ENCODE data around the gene GPR137.

The GPR137 gene

DNA sequence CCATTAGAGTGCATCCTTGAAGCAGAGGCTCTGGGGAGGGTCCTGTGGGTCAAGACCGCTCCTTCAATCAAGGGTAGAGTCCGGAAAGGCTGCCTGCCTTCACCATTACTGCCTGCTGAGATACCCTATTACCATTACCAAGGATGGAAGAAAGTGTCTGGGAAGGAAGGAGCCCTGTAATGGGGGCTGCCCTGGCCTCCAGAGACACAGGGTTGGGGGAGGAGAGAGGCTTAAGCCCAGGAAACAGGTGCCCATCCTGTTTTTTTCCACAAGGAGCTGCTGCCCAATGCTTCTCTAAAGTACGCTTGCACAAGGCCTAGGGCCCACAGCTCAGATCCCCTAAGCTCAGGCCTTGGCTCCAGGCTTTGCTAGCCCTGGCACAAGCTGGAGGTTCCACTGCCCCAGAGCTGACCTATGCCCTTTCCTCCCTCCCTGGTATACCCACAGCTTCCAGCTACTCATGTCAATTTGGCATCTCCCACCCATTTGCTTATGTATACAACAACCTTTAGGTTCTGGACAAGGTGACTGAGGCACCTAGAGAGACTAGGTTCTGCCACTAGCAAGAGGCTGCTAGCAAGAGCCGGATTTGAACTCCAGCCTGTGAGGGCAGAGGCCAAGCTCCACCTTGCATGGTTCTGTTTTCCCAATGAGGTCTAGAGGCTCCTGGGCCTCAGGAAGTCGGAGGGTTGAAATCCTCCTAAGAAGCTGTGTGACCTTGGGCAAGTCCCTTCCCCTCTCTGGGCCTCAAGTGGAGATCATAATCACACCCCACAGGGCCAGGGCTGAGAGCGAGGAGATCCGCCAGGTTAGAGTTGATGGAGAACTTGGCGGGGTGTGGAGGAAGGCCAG, 35.9 kb upstream of the GPR137 start:
- DNase-seq = no peak

DNA sequence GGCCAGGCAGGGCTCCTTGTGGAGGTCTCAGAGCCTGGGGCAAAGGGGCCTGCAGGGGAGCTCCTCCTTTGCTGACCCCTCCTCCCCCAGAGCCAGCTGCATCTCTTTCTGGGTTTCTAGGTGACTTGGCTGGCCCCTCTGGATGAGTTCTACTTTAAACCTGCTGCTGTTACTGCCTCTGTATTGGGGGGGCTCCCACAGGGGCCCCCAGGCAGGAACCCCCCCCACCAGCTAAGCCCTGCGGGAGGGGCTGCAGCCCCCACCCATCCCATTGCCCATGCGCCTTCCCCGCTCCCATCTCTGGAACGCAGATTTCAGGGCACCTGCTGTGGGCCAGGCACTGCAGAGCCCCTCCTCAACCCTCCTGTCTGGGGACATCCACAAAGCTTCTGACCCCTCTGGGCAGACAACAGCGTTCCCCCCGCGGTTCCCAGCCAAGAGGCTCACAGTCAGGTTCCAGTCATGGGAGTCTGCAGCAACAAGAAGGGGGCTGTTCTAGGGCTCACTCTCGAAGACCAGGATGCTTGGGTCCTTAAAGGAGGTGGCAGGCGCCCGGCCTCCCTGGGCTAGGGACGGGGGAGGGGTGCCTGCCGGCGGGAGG, 35.1 kb upstream of the GPR137 start:
- DNase-seq = no peak

GRCh38 chr11:64251016-64251752, 34.5 kb upstream of the GPR137 start, which contains the start of gene PLCB3:
Gene PLCB3 (plus strand): TSS chr11:64251530. CDS start chr11:64251650, 120 bp downstream.
- DNase-seq = peak; percentile 53

GRCh38 chr11:64251753-64252002, 34.0 kb upstream of the GPR137 start:
- DNase-seq = no peak

DNA sequence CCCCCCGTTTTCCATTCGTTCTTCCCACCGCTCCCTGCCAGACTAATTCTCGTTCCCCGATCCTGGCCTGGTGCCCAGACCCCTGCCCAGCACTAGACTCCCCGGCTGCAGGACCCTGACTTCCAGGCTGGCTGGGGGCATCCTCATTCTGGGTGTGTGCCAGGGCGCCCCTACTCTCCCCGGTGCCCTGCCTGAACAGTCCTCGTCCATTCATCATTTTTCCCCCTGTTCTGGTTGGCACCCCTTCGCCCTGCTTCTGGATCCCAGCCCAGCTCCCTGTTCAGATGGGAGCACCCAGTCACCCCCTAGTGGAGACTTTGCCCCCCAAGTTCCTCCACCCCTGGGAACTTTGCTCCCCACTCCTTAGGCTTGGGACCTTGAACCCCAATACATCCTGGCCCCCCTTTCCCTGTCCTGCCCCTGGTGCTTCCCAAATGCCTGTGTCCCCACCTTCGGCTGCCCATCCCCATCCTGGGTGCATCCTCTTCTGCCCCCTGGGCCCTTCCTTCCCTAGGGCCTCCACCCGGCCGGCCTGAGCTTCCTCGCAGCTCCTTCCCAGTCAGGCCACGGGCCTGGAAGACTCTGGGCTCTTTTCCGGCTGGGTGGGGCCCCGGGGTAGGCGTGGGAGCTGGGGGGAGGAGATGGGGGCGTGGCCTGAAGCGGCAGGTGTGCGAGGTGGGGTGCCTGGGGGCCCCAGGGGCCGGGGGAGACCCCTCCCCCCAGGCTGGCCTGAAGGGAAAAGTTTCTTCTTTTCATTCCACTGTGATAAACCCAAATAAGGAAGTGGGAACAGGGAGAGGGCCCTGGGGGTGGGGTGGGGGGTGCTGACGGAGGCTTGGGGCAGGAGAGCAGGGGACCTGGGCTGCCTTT, 33.4 kb upstream of the GPR137 start:
- no peak for DNase-seq

DNA sequence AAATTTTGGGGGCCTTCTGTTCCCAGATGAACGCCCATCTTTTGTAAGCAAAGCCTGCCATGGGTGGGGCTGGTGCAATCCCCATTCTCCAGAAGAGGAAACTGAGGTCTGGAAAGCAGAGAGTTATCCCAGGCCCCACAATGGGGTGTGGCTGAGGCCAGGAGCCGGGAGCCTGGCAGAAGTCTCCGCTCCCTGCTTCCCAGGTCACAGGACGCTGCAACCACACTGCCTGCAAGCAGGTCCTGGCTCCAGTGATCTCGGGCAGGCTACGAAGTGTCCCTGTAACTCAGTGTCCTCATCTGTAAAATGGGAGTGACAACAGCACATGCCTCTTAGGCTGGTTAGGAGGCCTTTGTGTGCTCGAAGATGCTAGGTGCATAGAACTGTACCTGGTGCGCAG, 32.6 kb upstream of the GPR137 start:
- no peak for DNase-seq

- peak; percentile 66 for DNase-seq
Observed at GRCh38 chr11:64253481-64253880, 32.2 kb upstream of the GPR137 start.

GRCh38 chr11:64254326-64254725, 31.3 kb upstream of the GPR137 start:
- DNase-seq = no peak

DNA sequence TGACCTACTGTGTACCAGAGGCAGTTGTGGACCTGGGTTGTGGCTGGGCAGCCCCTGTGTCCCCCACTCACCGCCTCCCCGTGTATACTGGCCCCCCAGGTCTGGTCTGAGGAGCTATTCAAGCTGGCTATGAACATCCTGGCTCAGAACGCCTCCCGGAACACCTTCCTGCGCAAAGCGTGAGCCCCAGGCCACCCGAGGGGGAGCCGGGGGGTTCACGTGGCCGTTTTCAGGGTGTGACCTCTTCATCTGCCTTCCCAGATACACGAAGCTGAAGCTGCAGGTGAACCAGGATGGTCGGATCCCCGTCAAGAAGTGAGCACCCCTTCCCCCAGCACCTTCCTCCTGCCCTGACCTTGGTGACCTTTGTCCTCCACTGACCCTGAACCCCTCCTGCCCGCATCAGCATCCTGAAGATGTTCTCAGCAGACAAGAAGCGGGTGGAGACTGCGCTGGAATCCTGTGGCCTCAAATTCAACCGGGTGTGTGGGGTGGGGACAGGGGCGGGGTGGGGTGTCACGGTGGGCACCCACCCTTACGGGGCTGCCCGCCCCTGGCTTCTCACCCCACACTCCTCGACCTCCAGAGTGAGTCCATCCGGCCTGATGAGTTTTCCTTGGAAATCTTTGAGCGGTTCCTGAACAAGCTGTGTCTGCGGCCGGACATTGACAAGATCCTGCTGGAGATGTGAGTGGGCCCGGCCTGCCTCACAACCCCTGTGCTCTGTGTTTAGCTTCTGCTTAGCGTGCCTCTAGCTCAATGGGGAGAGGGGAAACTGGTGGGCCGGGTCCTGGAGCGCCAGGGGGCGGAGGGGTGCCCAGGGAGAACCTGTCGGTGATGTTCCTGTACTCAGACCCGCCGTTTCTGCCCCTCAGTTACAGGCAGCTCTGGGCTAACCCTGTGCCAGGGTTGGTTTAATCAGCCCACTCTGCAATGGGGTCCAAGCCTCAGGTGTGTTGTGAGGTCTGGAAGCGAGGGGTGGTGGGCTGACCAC, 30.2 kb upstream of the GPR137 start:
- no peak for DNase-seq

- DNase-seq = no peak
Observed at GRCh38 chr11:64256300-64256699, 29.3 kb upstream of the GPR137 start.

- no peak for DNase-seq
Observed at GRCh38 chr11:64258356-64258755, 27.3 kb upstream of the GPR137 start.

DNA sequence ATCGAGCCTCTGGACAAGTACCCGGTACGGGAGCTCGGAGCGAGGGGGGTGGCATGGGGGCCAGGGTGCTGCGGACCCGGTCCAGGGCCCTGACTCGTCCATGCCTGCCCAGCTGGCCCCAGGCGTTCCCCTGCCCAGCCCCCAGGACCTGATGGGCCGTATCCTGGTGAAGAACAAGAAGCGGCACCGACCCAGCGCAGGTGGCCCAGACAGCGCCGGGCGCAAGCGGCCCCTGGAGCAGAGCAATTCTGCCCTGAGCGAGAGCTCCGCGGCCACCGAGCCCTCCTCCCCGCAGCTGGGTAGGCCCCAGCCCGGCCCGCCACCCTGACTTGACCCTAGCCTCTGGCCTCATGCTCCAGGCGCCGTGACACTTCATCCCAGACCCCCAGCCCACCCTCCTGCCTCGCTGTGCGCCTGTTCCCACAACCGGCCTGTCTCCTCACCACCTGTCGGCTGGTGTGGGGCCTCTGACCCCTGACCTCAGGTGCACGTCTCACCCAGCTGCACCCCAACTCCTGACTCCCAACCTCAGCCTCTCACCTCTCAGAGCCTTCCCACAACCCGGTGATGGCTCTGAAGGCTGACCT, 26.6 kb upstream of the GPR137 start:
- no peak for DNase-seq

GRCh38 chr11:64259533-64260067, 26.0 kb upstream of the GPR137 start:
- no peak for DNase-seq

GRCh38 chr11:64260147-64260708, 25.4 kb upstream of the GPR137 start:
- DNase-seq = no peak

DNA sequence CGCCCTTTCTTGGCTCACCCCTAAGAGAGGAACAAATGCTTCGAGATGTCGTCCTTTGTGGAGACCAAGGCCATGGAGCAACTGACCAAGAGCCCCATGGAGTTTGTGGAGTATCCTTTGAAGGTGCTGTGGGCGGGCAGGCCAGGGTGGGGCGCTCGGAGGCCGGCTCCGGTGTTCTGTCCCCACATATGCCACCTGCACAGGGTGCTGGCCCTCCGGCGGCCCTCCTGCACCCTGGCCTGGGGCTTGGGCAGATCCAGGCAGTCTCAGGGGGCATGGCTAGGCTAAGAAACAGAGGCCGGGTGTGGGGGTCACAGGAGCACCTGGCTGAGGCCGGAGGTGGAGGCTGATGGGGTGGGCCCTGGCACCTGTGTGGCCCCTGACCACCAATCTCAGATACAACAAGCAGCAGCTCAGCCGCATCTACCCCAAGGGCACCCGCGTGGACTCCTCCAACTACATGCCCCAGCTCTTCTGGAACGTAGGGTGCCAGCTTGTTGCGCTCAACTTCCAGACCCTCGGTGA, 24.0 kb upstream of the GPR137 start:
- no peak for DNase-seq

GRCh38 chr11:64262271-64263002, 23.2 kb upstream of the GPR137 start:
- no peak for DNase-seq

DNA sequence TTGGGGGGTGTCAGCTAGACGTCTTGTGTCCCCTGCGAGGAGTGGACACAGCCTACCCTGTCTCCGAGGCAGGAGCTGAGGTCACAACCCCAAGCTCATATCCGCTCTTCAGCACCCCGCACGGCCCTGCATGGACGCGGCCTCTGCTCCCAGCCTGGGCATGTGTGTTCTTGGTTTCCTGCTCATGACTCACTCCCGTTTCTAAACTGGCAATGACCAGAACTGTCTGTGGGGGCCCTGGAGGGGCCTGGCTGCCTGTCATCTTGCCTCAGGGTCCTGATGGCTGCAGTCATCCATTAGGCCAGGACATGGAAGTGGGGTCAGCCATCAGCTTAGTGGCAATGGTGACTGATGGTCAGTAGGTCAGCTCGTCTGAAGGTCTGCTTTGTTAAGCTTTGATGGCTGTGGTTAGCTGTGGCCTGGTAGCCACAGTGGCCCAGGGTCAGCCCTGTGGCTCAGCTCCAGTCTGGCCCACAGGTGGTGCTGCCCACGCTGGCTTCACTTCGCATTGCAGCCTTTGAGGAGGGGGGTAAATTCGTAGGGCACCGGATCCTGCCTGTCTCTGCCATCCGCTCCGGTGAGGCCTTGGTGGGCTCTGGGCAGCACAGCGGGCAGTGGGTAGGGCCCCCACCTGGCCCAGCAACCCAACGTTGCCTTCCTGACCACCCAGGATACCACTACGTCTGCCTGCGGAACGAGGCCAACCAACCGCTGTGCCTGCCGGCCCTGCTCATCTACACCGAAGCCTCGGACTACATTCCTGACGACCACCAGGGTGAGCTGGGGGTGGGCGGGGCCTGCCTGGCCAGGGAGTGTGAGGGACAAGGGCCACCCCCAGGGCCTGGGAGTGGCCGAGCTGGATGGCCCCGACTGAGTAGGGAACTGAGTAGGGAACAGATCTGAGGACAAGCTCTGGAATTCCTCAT, 22.4 kb upstream of the GPR137 start:
- no peak for DNase-seq

GRCh38 chr11:64263947-64264317, 21.7 kb upstream of the GPR137 start:
- no peak for DNase-seq
